ENCODE measurements around the gene PSRC1. TPM values are rescaled to one million over a fixed set of nuclear protein-coding genes. Genes with fewer than 3 reads are reported as not detected.
A peak's percentile ranks its signal among the peaks of the same experiment; 100 is the strongest.

PSRC1 gene
- total RNA-seq, 4 donors from 2014 or later: 3.8 to 11.4 (median 7.5) TPM

GRCh38 chr1:109265741-109266330, 17.1 kb downstream of the PSRC1 start:
- no peaks in the 10 kb centered on the region for H3K4me1 ChIP-seq
- no peaks in the 10 kb centered on the region for H3K9me3 ChIP-seq
- intact Hi-C loops (cut with DNase I; ENCODE audit: low total_unique reads): no loop called here
- no peaks in the 10 kb centered on the region for H3K36me3 ChIP-seq
- DNase-seq: no peak
- TF ChIP-seq CTCF (IDR thresholded peaks at IDR 0.05) (no peak), POLR2A (IDR thresholded peaks at IDR 0.05) (no peak)
- H3K27me3 ChIP-seq: no peaks in the 10 kb centered on the region
- no peak overlapping the region for H3K4me3 ChIP-seq
- no peak overlapping the region for H3K27ac ChIP-seq

GRCh38 chr1:109265016-109265415, 17.9 kb downstream of the PSRC1 start:
- Histone ChIP-seq H3K4me3 (no peak overlapping the region), H3K36me3 (no peaks in the 10 kb centered on the region), H3K27ac (no peak overlapping the region), H3K4me1 (no peaks in the 10 kb centered on the region), H3K27me3 (no peaks in the 10 kb centered on the region), H3K9me3 (no peaks in the 10 kb centered on the region)
- intact Hi-C loops (cut with DNase I; ENCODE audit: low total_unique reads): no loop called here
- no peak for DNase-seq
- TF ChIP-seq POLR2A (IDR thresholded peaks at IDR 0.05) (no peak), CTCF (IDR thresholded peaks at IDR 0.05) (no peak)

GRCh38 chr1:109264379-109264755, 18.6 kb downstream of the PSRC1 start:
- no peak for DNase-seq
- Histone ChIP-seq H3K4me3 (no peak overlapping the region), H3K9me3 (no peaks in the 10 kb centered on the region), H3K27ac (no peak overlapping the region), H3K27me3 (no peaks in the 10 kb centered on the region), H3K36me3 (no peaks in the 10 kb centered on the region), H3K4me1 (no peaks in the 10 kb centered on the region)
- TF ChIP-seq CTCF (IDR thresholded peaks at IDR 0.05): no peak
- TF ChIP-seq POLR2A (IDR thresholded peaks at IDR 0.05): no peak
- intact Hi-C loops (cut with DNase I; ENCODE audit: low total_unique reads): no loop called here

DNA sequence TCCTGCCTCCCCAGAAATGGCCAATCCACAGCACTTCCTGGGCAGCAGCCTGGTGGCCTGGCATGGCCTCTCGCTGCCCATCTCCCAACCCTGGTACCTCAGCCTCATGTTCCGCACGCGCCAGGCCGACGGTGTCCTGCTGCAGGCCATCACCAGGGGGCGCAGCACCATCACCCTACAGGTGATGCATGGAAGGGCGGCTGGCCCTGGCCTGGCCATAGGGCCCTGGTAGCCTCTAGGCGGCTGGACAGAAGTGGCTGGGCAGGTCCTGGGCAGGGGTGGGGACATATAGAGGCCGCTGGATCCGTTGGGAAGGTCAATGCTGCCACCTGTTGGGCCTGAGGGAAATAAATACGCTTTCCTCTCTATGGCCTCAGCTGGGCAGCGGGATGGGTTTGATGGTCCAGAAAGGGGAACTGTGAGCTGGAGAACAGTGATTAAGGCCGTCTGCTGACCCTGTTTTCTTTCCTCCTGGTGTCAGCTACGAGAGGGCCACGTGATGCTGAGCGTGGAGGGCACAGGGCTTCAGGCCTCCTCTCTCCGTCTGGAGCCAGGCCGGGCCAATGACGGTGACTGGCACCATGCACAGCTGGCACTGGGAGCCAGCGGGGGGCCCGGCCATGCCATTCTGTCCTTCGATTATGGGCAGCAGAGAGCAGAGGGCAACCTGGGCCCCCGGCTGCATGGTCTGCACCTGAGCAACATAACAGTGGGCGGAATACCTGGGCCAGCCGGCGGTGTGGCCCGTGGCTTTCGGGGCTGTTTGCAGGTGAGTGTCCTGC, 19.2 kb downstream of the PSRC1 start:
- Histone ChIP-seq H3K9me3 (no peaks in the 10 kb centered on the region), H3K36me3 (no peaks in the 10 kb centered on the region), H3K4me1 (no peaks in the 10 kb centered on the region), H3K4me3 (no peak overlapping the region), H3K27ac (no peak overlapping the region), H3K27me3 (no peaks in the 10 kb centered on the region)
- DNase-seq: peak; percentile 72 to 76
- TF ChIP-seq CTCF (IDR thresholded peaks at IDR 0.05) (peak; percentile 79 to 99 (median 94)), POLR2A (IDR thresholded peaks at IDR 0.05) (peak in 1 of 2 donors; percentile 21)
- intact Hi-C loops (cut with DNase I; ENCODE audit: low total_unique reads): no loop called here

GRCh38 chr1:109263234-109263596, 19.7 kb downstream of the PSRC1 start:
- H3K4me1 ChIP-seq: no peaks in the 10 kb centered on the region
- H3K27ac ChIP-seq: no peak overlapping the region
- no peaks in the 10 kb centered on the region for H3K27me3 ChIP-seq
- no peaks in the 10 kb centered on the region for H3K9me3 ChIP-seq
- no peak for TF ChIP-seq POLR2A (IDR thresholded peaks at IDR 0.05)
- TF ChIP-seq CTCF (IDR thresholded peaks at IDR 0.05): no peak
- intact Hi-C loops (cut with DNase I; ENCODE audit: low total_unique reads): no loop called here
- H3K36me3 ChIP-seq: no peaks in the 10 kb centered on the region
- no peak overlapping the region for H3K4me3 ChIP-seq
- no peak for DNase-seq

Measured in uterus (tissue), 4 donors.